ENCODE data around the gene UCP3.

DNA sequence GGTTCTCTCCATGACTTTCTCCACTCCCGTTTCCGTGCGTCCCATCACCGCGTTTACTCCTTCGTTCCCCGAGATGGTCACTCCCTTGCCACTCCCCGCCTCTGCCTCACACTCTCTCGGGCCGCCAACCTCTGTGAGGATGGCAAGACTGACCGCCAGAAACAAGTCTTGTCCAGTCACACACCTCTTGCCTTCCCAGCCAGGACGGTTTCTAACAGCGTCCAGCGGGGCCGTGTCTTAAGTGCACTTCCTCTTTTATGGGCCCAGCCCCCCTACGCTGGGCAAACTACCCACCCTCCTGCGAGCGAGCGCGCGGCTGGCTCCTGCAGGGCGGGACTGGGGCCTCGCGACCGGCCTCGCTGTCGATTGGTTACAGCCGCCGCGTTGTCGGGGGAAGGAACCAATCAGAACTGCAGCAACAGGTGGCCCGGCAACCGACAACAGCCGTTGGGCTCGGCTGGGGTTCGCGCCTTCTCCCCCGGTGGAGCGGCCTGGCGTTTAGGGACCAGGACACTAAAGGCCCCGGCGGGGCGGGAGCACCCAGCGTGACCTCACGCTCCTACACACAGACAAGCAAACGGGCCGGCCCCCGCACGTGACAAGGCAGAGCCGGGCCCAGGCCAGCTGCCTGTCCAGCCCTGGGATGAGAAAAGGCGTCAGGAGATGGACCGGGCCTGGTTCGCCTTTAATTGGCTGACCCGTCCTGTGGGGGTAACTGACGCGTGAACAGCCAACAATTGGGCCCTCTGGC lies 25.7 kb downstream of the UCP3 start:
- TF ChIP-seq, protein P1, sequence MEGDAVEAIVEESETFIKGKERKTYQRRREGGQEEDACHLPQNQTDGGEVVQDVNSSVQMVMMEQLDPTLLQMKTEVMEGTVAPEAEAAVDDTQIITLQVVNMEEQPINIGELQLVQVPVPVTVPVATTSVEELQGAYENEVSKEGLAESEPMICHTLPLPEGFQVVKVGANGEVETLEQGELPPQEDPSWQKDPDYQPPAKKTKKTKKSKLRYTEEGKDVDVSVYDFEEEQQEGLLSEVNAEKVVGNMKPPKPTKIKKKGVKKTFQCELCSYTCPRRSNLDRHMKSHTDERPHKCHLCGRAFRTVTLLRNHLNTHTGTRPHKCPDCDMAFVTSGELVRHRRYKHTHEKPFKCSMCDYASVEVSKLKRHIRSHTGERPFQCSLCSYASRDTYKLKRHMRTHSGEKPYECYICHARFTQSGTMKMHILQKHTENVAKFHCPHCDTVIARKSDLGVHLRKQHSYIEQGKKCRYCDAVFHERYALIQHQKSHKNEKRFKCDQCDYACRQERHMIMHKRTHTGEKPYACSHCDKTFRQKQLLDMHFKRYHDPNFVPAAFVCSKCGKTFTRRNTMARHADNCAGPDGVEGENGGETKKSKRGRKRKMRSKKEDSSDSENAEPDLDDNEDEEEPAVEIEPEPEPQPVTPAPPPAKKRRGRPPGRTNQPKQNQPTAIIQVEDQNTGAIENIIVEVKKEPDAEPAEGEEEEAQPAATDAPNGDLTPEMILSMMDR (optimal IDR thresholded peaks at IDR 0.05 in 1 of 3, IDR thresholded peaks at IDR 0.05 in 1 of 3, conservative IDR thresholded peaks at IDR 0.05 in 1 of 3; ENCODE audit: extremely low read depth in 1 of 3, insufficient read depth in 2 of 3, low read length in 3 of 3) = no peak
- TF ChIP-seq EZH2 (IDR thresholded peaks at IDR 0.05; ENCODE audit: low read length) = no peak

All from keratinocyte (primary cell).